NCI-H2171 (cell line): Measurements from ENCODE around the gene MYO9A.

ENCODE experiments used
- DNase-seq: peaks from one replicate; lab custom pipeline; 2025; lab: John Stamatoyannopoulos, UW

Gene MYO9A

DNA sequence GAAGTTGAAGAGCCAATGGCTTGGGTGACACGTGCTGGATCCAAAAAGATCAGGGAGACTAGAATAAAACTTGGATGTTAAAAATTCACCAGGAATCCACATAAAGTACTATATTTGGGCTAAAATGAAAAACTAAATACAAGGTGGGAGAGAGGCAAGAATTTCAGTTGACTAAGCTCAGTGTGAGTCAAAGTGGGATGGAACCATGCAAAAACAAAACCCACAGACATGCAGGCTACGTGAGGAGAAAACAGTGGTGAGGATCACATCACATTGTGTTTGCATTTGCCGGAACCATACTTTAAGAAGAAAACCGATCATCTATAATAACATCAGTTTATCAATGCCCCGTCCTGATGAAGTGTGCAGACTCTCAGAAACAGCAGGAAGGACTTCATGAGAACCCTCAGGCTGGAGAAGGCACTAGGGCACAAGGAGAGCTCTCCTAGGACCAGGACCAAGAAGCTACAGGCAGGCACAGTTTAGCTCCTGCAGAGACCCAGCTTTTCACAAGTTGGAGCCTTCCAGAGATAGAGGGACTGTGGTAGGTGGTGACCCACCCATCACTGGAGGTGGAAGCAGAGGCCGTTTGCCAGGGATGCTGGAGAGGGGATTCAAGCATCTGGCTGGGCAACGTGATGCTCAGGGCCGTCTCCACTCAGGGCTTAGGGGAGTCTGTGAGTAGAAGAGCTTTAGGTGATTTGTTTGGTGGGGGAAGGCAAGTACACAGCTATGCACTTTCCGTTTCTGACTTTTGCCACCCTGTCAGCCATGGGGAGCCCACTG, 336.6 kb downstream of the MYO9A start:
- no peak for DNase-seq

DNA sequence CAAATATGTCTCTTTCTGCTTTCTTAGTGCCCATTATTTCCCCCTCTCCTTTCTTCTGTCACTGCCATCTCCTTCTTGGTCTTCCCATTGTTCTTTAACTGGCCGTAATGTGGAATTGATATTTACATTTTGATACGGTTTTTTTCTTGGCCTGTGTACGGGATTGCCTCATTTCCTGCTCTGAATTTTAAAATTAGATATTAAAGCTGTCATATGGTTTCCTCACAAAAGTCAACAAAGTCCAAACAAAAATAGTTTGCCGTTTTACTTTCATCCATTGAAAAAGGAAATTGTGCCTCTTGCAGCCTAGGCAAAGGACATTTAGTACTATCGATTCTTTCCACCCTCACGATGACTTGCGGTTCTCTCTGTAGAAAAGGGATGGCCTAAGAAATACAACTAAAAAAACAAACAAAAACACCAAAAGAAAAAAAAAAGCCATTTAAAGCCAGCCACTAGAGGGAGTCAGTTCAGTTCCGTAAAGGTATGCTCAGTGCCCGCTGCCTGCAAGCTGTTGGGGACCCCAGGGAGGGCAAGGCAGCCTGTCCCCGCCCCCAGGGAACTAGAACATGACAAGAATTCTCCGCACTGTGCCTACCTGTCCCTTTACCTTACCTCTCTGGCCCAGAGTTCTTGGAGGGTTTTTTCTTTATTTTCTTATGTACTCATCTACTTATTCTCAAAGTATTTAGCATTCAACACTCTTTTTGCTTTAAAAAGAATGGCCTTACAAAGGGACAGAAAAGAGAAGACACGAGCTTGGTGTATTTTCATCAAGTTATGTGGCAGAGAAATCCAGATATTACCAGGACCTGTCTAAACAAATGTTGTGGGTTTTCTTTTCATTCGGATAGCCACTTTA, 337.6 kb downstream of the MYO9A start:
- peak; percentile 77 for DNase-seq

DNA sequence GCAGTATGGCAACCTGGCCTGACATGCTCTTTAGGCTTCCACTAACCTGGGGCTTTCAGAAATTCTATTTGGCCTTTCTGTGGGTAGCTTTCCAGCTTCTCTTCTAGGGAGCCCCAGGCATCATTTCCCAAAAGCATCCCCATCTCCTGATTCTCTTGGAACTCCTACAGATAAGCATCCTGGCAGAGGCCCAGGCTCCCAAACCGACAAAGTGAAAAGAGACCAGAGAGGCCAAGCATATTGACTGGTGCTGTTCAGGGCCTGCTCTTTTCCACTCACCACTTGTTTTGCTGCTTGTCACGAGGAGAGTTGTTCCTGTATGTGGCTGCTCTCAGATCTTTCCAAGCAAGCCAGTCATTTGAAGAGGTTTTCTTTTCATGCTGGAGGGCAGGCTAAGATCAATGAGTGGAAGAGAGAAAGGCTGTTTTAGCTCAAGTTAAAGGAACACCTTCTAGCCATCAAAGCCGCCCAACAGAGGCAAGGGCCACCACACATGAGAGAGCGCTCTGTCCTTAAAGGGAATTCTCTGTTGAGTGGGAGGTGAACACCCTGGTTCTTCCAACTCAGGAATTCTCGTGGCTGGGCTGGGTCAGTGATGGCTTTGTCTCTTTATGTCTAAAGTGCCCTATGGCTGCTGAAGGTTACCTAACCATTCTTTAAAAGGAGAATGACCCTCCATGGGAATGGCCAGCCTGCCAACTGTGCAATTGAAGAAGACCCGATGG, 338.7 kb downstream of the MYO9A start:
- no peak for DNase-seq

DNA sequence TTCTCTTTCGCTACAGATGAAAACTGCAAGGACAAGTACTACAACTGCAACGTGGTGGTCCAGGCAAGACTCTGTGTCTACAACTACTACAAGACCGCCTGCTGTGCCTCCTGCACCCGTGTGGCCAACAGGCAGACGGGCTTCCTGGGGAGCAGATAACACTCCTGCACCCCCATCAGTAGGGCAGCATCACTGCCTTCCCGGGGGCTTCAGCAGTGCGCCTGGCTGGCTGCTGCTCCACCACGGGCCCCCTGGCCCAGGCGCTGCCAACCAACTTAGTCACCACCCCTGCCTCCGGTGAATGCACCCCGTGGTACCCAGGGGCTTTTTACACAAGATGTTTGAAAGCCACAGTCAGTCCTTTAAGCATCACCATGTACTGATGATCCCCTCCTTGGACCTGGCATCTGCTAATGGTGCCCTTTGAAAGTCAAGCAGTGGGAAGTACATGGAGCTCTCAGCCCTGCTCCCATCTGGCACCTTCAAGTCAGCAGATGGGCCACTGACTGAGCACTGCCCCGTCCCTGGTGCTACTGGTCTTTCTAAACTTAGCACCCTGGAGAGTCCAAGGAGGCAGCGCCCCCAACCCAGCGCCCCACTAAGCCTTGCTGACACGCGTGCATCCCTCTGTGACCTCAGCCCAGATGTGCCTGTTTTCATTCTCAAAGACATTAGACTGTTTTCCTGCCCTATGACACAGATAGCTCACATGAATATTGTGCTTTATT, 340.6 kb downstream of the MYO9A start:
- no peak for DNase-seq

DNA sequence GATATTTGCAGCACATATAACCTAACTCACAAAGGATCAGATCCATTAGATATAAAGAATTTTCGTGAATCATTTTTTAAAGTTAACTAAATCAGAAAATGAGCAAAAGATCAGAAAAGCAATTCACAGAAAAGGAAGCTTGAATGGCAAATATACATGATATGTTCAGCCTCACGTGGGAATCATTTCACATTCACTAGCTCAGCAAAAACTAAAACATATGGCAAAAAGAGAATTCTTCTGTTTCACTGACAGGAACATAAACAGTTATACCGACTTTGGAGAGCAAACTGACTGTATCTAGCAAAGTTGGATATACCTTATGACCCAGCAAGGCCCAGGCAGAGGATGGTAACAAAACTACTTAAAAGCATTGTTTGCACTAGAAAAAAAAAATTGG, 341.6 kb downstream of the MYO9A start:
- no peak for DNase-seq

DNA sequence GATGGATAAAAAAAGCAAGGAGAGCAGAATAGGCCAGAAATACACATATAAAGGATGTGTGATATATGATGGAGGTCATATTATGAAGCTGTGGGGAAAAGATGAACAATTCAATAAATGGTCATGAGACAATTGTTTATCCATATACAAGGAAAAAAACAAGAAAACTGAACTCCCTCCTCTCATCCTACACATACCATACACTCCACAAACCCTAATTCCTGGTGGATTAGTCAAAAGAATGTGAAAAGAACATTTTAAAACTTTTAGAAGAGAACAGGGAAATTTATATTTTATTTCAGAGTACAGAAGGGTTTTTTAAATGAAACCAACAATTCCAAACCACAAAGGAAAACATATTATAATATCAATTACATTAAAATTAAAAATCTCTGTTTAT, 342.1 kb downstream of the MYO9A start:
- DNase-seq, result no peak

DNA sequence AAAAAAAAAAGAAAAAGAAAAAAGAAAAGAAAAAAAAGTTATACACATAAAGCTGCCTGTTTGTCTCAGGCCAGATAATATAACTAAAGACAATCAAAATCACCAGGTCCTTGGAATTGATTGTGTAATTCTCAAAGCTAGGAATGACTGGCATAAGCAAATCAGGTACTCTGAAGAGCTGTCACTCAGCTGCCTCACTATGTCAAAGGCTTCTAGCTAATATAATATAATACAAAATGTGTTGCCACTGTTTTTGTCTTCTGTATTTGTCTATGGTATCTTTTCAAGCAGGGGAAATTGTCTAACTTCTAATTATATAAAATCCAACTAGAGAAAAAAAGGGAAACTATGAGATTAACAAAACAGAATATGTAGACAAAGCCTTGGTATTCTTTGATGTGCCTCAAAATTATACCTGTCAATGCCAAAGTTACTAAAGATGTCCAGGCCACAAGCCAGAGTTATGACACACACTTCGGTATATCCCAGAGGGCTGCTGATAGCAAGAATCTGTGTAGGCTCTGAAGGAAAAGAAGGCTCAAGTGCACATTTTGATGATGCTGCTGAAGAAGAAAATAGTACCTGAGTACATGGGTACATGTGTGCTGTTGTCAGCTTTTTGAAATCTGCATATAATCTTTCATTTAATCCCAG, 344.6 kb downstream of the MYO9A start:
- DNase-seq, result no peak
